HepG2 (cell line): ENCODE measurements around the gene MARS2. TPM values are rescaled to one million over a fixed set of nuclear protein-coding genes. Genes with fewer than 3 reads are reported as not detected.
A peak's percentile ranks its signal among the peaks of the same experiment; 100 is the strongest.

Experiments used
- BATF2 ChIP-seq: sonication (generic); formaldehyde crosslinking; IDR thresholded peaks from 2 replicates; pipeline ENCODE4 v1.8.0; 2022; ENCODE audit warnings: mild to moderate bottlenecking, missing genetic modification reagents, moderate library complexity
- BHLHE40 ChIP-seq: IDR thresholded peaks from 2 replicates; pipeline ENCODE4 v1.6.1; 2011; ENCODE audit warnings: low read length, improper control_type of control experiment
- HINFP ChIP-seq: sonication (generic); formaldehyde crosslinking; IDR thresholded peaks from 2 replicates; pipeline ENCODE4 v1.4.0; 2020; ENCODE audit warnings: low read depth, mild to moderate bottlenecking, missing genetic modification reagents
- HNF4G ChIP-seq, 2 experiments: sonication (generic) in 1 of 2; formaldehyde crosslinking in 1 of 2; IDR thresholded peaks; 2 replicates each; pipeline versions ENCODE4 v1.4.0 to v1.6.1; 2011 to 2020; ENCODE audit warnings: borderline replicate concordance in 2 of 2, low read depth in 2 of 2, mild to moderate bottlenecking in 2 of 2, low read length in 1 of 2, missing genetic modification reagents in 1 of 2, moderate library complexity in 1 of 2
- IKZF5 ChIP-seq: IDR thresholded peaks from 2 replicates; pipeline ENCODE4 v1.6.1; 2018; ENCODE audit warnings: missing genetic modification reagents, mild to moderate bottlenecking, missing compliant biosample characterization
- KDM2A ChIP-seq: sonication (generic); formaldehyde crosslinking; IDR thresholded peaks from 2 replicates; pipeline ENCODE4 v1.4.0; 2020; ENCODE audit warnings: low read depth, missing genetic modification reagents, borderline replicate concordance
- KMT2B ChIP-seq: IDR thresholded peaks from 2 replicates; pipeline ENCODE4 v1.6.1; 2016; ENCODE audit warnings: missing genetic modification reagents, missing compliant biosample characterization
- NR2C2 ChIP-seq: sonication (generic); formaldehyde crosslinking; IDR thresholded peaks from 2 replicates; pipeline ENCODE4 v1.4.0; 2020; ENCODE audit warnings: missing genetic modification reagents, mild to moderate bottlenecking, moderate library complexity, borderline replicate concordance
- PAWR ChIP-seq: sonication (generic); formaldehyde crosslinking; IDR thresholded peaks from 2 replicates; pipeline ENCODE4 v1.4.0; 2020; ENCODE audit warnings: missing genetic modification reagents, mild to moderate bottlenecking, borderline replicate concordance
- PRMT3 ChIP-seq: sonication (generic); formaldehyde crosslinking; IDR thresholded peaks from 2 replicates; pipeline ENCODE4 v1.8.1; 2022; ENCODE audit warnings: low read depth, mild to moderate bottlenecking, moderate library complexity, missing genetic modification reagents, borderline replicate concordance
- RBAK ChIP-seq: sonication (generic); formaldehyde crosslinking; IDR thresholded peaks from 2 replicates; pipeline ENCODE4 v1.5.1; 2020; ENCODE audit warnings: mild to moderate bottlenecking, missing genetic modification reagents
- ZBTB4 ChIP-seq: sonication (generic); formaldehyde crosslinking; IDR thresholded peaks from 2 replicates; pipeline ENCODE4 v1.4.0; 2020; ENCODE audit warnings: missing genetic modification reagents, mild to moderate bottlenecking, borderline replicate concordance
- ZBTB49 ChIP-seq: sonication (generic); formaldehyde crosslinking; IDR thresholded peaks from 2 replicates; pipeline ENCODE4 v1.4.0; 2020; ENCODE audit warnings: missing genetic modification reagents, borderline replicate concordance
- ZNF235 ChIP-seq: sonication (generic); formaldehyde crosslinking; IDR thresholded peaks from 2 replicates; pipeline ENCODE4 v1.8.1; 2023; ENCODE audit warnings: mild to moderate bottlenecking, missing genetic modification reagents, borderline replicate concordance
- ZNF333 ChIP-seq: sonication (generic); formaldehyde crosslinking; IDR thresholded peaks from 2 replicates; pipeline ENCODE4 v1.4.0; 2020; ENCODE audit warnings: mild to moderate bottlenecking, missing genetic modification reagents, borderline replicate concordance
- ZNF577 ChIP-seq: sonication (generic); formaldehyde crosslinking; IDR thresholded peaks from 2 replicates; pipeline ENCODE4 v1.4.0; 2020; ENCODE audit warnings: mild to moderate bottlenecking, low read depth, missing genetic modification reagents, borderline replicate concordance
- ZNF780A ChIP-seq: sonication (generic); formaldehyde crosslinking; IDR thresholded peaks from 2 replicates; pipeline ENCODE4 v1.8.0; 2022; ENCODE audit warnings: mild to moderate bottlenecking, missing genetic modification reagents, moderate library complexity
- ZNF792 ChIP-seq: IDR thresholded peaks from 2 replicates; pipeline ENCODE4 v1.6.1; 2016
- polyA plus RNA-seq, 8 experiments: library from polyadenylated mRNA; depleted of rRNA in 3 of 8; stranded (reverse) in 7 of 8; unstranded in 1 of 8; fragments of >200 nt; fragmentation: Illumina TruSeq in 4 of 8; extraction: Trizol in 4 of 8; gene quantifications; 2 replicates each; pipeline versions ENCODE4 v1.2.1 to v1.2.3, GENCODE V29; 2011 to 2016; ENCODE audit warnings: low read depth in 4 of 8, missing spikeins in 1 of 8, mixed read lengths in 1 of 8; ENCODE audit not compliant: insufficient read depth in 1 of 8
- total RNA-seq, 5 experiments: library from RNA; depleted of rRNA; stranded (reverse); fragments of >200 nt; fragmentation: Illumina TruSeq; extraction: Trizol; gene quantifications; 2 replicates each; pipeline ENCODE4 v1.2.3, GENCODE V29; 2016; ENCODE audit warnings: low read depth in 1 of 5

The MARS2 gene
- total and polyA plus RNA-seq, 2 of the 13 experiments (the other 11 are each of a cell fraction or from before 2014, with no cell fraction given): 6.9 to 16.2 TPM

- peak; percentile 52; the same call in 1 of the 2 replicates for TF ChIP-seq NR2C2 (CRISPR knock-in tag)
- no peak for TF ChIP-seq ZNF577 (CRISPR knock-in tag)
- TF ChIP-seq BATF2 (CRISPR knock-in tag): no peak
- peak; percentile 64; the same call in 1 of the 2 replicates for TF ChIP-seq ZBTB49
- peak; percentile 97 for TF ChIP-seq KDM2A (CRISPR knock-in tag)
- TF ChIP-seq ZNF792 (CRISPR knock-in tag): peak; percentile 96
- TF ChIP-seq ZNF333 (CRISPR knock-in tag): no peak; the same call in 1 of the 2 replicates
- peak; percentile 70; the same call in 1 of the 2 replicates for TF ChIP-seq PRMT3 (CRISPR knock-in tag)
- peak; percentile 88; the same call in 1 of the 2 replicates for TF ChIP-seq HINFP
- 0 out of 2 replicates have a peak, but pooled peaks have one; percentile 74 for TF ChIP-seq ZNF780A (CRISPR knock-in tag)
- peak; percentile 92 for TF ChIP-seq KMT2B
- 0 out of 2 replicates have a peak, but pooled peaks have one; percentile 48 for TF ChIP-seq PAWR (CRISPR knock-in tag)
- peak; percentile 82 for TF ChIP-seq ZBTB4 (CRISPR knock-in tag)
- peak; percentile 84; the same call in 1 of the 2 replicates for TF ChIP-seq IKZF5 (CRISPR knock-in tag)
- no peak for TF ChIP-seq HNF4G (IDR thresholded peaks at IDR 0.05; ENCODE audit: borderline replicate concordance, low read depth, low read length)
- TF ChIP-seq HNF4G (CRISPR knock-in tag; IDR thresholded peaks at IDR 0.05; ENCODE audit: borderline replicate concordance, low read depth): no peak
- peak; percentile 94 for TF ChIP-seq BHLHE40
- no peak for TF ChIP-seq RBAK (CRISPR knock-in tag)
- TF ChIP-seq ZNF235 (CRISPR knock-in tag): peak; percentile 93
These were observed at the start of gene MARS2 (continued) for GRCh38 chr2:197705121-197705911.
